Measurements from ENCODE around the gene ELP5.
"Not testable (repeated sequence)": the region's sequence is repeated elsewhere in the genome, so short reads cannot be mapped to it uniquely, and the experiment has no call there.

The ELP5 gene

DNA sequence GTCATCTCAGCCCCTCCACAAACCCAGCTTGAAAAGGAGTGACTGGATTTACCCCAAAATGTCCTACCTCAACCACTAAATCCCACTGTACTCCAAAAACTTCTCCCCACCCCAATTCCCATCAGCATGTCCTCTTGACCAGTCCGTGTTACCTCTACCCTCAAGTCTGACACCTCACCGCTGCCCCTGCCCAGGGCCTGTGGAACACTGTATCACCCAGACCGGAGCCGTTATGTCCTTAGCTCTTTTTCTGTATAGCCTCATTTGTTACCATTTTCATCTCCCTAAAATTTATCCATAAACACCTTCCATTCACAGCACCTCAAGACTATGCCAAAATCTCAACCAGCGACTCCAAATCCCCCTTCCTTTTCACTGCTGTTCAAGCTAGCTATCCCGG is 15.2 kb upstream of the ELP5 start:
- DNase-seq (ENCODE audit: low read depth): no peak

DNA sequence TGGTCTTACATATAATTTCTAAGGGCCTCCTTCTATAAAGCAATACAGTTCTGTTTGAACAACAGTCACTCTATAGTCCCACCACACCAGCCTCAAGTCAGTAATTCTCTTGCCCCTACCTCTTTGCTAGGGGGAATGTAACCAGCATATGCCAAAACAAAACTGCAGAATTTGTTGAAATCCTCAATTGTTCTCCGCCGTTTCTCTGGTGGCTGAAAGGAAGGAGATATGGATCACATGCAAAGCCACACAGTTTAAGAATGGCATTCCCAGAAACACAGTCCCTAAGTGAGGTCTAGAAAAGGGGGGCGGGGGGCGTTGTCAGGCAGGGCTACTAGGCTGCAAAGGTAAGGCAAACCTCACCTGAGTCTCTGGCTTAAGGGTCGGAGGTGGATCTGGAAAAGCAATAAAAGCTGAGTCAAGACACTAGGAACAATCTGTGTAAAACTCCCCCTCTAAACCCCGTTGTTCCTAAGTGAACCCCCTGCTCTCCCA is 14.7 kb upstream of the ELP5 start:
- no peak for DNase-seq (ENCODE audit: low read depth)

DNA sequence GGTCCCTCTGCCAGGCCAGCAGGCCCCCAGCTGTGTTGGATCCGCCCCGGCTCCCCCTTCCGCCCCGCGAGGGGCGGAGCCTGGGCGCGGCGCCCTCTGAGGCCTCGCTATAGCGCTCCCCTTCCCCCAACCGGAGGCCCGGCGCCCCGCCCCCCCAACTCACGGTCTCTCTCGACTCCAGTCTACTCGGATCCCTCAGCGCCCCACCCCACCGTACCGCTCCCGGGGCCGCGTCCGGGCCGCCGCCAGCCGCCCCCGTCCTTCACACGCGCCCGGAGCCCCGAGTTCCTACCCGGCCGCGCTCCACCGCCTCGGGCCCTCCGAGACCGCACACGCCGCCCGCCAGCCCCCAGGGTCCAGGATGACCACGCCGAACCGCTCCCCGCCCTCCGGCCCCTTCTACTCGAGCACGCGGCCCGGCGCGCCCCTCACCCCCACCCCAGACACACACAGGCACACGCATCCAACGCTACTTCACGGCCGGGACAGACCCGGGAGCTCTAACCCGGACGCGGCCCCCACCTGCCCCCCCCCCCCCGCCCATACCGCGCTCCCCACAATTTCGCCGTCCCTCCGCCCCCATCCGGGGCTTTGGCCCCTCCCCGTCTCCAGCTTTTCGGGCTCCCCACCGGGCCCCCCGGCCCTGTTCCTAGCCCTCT is 14.1 kb upstream of the ELP5 start:
- peak; percentile 61 for DNase-seq (ENCODE audit: low read depth)

DNA sequence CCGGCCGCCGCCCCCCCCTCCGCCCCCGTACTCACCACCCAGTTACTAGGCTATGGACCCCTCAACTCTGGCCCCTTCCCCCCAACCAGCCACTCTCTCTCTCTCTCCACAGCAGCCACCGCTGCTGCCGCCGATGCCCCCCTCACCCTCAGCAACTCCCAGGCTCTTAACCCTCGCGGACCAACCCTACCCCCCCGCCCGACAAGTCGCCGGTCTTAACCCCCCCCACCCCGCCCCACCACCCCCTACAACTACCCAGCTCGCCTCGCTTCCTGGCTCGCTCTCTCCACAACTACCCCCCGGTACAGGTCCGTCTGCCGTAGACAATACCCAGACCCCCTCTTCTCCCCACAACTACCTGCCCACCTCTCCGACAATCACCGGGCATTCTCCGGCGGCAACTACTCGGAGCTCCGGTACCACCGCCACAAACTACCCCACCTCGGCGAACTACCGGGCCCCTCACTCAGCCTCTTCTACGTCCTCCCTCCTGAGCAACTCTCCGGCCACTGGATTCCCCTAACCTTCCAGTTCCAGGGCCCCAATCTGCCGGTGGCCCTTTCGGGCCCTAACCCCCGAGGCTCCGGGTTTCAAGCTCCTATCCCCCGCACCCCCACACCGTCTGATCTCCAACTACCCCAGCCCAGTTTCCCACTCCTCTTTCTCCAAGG is 13.5 kb upstream of the ELP5 start:
- DNase-seq (ENCODE audit: low read depth): no peak

DNA sequence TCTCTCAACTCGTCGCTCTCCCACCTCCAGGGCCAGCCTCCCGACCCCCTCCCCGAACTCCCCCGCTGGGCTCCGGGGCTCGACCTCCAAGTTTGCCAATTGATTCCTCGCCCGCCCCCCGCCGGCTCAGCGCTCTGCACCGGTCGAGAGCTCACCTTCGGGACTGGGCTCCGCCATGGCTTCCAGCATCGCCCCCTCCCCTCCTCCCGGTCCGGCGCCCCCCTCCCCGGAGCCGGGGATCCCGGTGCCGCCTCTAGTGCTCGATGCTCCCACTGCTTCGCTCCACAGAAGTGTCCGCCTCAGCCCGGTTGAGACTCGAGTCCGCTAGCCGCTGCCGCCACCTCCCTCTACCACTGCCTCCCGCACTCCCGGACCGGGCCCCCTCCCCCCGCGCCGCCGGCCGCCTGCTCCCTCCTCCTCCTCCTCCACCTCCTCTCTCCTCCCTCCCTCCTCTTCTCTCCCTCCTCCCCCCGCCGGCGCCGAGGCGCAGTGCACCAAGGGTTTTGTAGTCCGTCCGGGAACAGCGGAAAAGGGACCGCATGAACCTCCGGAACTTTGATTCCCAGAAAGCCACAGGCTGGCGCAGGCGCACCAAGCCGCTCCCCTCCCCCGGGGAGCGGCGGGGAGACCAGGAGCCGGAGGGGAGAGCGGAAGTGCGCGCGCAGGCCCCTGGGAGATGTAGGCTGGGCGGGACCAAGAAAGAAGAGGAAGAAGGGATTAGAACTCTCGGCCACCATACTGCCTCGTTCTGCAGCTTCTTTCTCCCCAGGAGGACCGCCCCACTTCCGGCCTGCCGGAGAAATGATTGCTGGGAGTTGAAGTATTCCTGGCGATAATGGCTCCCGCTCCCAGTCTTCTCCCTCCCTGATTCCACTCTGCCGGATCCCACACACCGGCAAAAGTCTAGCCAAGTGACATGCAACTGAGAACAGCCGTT is 12.7 kb upstream of the ELP5 start, which contains the start of gene PHF23:
Gene PHF23 (minus strand): TSS at position 367 of the 937 bp plus-strand sequence. CDS start 178 bp downstream, at position 189.
- peak; percentile 97 for DNase-seq (ENCODE audit: low read depth)

DNA sequence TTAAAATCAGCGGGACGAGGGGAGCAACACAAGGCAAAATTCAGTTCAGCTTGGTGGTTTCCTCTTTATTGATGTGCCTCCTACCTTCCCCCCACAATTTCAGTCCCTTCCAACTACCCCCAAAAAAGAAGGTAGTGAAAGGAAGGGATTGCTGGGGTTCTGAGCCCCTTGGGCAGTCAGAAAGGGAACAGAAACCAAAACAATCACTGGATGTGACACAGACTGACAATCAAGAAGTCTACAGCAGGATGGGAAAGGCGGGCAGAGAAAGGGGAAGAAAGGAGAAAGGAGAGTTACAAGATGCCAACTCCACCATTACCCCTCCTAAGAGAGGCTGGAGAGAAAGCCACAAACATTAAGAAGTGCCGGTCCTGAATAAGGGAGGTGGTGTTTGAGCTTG is 11.6 kb upstream of the ELP5 start:
- DNase-seq (ENCODE audit: low read depth): no peak

DNA sequence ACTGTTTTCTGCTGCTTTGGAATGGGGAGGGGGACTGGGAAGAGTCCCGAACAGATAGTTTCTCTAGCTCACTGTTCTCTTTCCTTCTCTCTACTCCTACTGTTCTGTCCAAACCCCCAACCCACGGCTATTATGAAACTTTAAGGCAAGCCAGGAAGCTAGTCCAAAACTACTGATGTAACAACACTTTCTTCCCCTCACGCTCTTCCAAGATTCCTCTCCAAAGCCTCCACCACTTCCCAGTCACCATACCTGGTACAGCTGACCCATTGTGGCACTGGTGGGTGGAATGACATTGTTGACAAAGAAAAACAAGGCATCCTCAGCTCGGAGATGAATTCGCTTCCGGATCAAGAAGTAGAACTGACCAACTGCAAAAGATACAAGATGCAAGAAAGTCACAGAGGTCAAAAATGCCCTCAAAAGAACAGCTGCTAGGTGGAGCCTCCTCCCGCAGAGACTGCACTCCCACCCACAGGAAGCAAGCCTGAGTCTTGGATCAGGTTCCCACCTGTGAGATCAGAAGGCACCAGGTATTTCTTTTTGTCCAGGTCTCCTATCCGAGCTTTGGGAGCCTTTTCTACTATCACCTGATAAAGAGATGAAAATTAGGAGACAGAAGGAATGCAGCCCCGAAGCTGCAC is 10.8 kb upstream of the ELP5 start:
- DNase-seq (ENCODE audit: low read depth): no peak

DNA sequence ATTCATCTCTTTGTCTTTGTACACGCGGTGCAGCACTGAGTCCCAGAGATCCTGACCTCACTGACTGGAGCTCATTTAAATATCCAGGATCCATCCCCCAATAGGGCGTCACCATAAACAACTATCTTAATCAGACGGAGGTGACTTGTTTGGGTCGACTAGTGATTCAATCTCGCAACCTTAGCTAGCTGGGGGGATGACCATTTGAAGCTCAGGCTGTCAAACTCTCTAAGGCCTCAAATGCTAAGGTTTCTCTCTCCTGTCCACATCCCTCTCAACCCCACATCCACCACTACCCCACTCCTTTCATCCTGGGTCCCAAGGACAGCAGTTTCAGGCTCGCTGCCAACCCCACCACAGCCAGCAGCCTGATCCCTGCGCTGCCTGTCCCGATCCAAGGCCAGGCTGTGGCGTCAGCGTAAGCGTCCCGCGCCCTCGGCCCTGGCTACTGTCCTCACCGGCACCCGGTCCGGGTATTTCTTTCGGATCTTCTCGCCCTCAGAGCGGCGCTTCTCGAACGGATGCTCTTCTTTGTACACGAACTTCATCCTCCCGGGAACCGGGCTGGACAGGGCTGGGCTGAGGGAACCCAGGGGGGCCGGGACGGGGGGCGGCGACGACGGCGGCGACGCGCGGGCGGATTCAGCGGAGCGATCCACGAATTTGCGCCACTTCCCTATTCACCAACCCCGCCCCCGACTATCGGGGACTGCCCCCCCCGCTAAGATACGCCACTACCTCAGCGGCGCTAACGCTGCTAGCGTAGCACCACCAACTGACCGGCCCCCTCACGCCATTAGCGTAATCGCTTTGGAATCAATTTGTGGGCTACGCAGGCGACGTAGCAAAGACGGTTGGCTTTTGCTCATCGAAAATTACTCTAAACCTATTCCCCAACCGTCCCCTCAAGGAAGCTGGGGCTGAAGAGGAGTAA is 10.0 kb upstream of the ELP5 start, which contains the start of gene GABARAP:
Gene GABARAP (minus strand): TSS at position 667 of the 934 bp plus-strand sequence. CDS start 119 bp downstream, at position 548.
- DNase-seq (ENCODE audit: low read depth): peak; percentile 84

DNA sequence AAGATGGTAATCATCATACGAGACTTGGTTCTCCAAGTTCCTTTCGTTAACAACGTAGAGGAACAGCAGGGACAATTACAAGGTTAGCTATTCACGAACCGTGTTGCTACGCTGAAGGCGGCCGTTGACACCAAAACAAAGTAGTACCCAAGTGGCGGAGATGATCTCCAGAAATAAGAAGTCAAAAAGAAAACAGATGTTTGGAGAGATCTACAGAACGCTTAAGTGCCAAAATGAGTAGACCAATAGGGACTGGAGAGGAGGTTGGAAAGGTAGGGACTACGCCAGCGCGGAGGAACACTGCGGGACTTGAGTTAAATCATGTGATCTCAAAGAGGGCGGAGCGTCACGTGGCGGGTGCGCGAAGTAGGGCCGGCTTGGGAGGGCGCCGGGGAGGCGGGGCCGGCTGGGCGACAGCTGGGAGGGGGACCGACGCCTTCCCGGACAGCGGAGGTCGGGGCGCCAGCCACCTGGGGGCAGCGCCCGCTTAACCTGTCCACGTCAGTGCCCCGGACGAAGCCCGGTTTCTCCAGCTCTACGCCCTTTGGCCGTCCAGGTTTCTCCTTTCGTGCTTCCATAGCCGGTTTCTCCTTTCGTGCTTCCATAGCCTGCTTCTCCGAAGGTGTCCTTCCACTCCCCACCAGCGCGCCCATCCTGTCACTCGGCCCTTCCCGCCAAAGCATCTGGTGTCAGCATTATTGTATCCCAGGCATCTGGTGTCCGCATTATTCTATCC is 9.1 kb upstream of the ELP5 start:
- peak; percentile 90 for DNase-seq (ENCODE audit: low read depth)

DNA sequence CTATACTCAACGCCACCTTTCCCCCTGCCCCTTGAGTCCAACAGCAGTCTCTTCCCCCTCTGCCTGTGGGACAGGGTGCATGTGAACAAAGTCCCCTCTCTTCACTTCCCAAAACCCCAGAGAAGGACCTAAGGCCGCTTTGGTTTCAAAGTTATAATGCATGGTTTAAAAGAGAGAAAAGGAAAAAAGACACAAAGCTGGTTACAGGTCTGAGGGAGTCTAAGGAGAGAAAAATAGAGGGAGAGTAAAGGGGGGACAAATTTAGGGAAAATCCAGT is 8.6 kb upstream of the ELP5 start:
- DNase-seq (ENCODE audit: low read depth): no peak

DNA sequence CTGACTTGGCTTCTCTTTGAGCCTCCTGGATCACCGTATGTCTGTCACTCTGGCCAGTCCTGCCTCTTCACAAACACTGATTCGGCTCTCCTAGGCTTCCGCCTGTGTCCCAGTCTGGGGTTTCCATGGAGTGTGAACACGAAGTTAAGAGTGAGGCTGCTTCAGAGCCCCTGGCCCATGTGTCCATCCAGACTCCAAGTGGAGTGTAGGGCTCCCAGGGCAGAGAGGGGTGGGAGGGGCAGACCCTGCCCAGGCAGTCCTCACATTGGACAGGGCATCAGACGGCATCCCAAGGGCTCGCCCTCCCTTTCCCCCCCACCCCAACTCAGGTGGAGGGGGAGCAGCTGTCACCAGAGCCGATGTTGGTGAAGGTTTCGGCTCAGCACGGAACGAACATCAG is 8.2 kb upstream of the ELP5 start:
- DNase-seq (ENCODE audit: low read depth): not testable (repeated sequence)

DNA sequence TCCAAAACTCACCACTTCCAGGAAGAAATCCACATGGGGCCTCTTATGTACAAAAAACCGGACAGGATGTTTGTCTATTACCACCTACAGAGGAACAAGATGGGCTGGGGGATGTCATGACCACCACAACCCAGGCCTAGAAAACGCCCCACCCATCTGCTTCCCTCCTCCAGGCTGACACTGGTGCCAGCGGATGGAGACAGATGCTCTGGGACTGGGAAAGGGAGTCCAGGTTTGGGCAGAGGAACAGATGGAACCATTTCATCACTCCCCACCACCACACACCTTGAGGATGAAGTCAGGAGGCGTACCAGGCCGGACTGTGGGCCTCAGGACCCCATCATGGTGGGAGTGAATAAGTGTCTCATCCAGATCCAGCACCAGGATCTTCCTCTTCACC is 5.2 kb upstream of the ELP5 start:
- no peak for DNase-seq (ENCODE audit: low read depth)

DNA sequence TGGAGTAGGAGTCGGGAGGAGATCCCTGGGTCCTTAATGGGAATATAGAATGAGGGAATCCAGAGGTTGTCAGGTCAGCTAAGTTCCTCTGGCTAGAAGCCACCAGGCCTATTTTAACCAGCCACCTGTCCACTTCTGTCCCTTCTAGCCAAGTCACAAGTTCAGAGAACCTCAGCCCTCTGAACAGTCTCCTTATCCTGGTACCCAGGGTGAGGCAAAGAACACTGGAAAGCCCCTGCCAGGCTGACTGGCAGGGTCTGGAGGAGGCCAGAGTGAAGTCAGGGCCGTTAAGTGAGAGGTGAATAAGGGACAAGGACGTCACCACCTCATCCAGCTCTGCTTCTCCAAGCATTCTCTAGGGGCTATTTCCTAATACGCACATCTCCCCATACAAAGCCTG is 3.2 kb upstream of the ELP5 start:
- DNase-seq (ENCODE audit: low read depth): no peak

DNA sequence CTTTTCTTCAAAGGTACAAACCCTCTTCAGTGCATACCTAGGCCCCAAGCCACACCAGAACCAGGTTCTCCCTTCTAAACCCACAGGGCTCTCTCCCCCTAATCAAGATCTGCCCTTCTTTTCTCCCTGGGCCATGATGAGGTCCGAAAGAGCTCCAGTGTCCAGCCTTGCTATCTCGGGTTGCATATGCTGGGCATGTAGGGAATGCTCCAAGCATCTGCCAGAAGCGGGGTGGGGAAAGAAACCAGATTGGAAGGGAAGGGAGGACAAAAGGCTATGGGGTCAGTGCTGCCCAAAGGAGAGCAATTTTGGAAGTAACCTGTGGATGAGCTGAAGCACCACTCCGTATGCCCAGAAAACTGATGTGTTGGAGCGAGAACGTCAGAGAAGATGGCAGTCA is 2.8 kb upstream of the ELP5 start:
- DNase-seq (ENCODE audit: low read depth): no peak

DNA sequence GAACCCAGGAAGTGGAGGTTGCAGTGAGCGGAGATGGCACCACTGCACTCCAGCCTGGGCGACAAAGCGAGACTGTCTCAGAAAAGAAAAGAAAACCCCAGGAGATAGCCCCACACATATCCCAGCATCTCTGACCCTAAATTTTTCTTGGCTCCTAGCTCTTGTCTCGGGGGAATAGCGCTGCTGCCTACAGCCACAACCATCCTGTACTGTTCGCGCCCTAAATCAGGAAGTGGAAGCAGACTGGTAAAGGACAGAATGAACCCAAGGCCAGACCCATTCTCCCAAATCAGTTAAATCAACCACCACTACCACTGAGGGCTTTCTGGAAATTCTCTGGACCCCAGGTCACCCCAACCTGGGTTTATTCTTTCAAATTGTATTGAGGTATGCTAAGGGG is 2.2 kb upstream of the ELP5 start:
- DNase-seq (ENCODE audit: low read depth): no peak

DNA sequence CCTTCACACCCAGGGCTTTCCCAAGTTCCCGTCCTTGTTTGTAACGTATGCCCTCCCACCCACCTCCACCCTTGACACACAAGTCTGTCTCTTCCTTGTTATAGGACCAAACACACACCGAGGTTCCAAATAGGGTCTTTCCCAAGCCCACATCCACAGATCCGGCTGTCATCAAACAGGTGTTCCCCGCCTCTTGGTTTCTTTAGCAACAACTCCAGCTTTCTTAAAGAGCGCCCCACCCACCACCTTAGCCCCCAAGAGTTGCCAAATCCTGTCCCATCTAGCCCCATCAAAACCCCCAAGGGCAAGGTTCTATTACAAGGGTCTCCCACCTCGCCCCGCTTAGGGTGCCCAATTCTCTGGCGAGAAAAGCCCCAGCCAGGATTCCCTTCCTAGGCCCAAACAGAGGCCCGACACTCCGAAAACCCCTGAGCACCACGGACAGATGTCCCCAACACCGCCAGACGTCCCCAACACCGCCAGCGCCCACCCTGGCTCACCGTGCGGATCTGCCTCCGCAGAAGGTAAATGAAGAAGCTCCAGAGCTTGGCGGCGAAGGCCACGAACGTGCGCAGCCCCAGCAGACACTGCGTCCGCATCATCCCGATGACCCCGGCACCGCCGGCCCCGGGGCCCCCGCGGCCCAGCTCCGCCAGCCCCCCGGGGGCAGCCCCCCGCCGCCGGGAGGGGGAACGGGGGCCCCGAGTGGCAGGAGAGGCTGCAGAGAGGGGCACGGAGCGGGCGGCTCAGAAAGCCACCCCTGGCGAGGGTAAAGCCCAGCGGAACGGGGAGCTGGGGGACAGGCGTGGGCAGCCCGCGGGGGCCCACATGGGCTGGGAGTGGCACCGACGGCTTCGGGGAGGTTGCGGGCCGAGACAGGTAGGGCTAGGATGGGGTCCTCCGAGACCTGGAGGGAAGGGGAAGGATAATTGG is 1.1 kb upstream of the ELP5 start:
- DNase-seq (ENCODE audit: low read depth): no peak

DNA sequence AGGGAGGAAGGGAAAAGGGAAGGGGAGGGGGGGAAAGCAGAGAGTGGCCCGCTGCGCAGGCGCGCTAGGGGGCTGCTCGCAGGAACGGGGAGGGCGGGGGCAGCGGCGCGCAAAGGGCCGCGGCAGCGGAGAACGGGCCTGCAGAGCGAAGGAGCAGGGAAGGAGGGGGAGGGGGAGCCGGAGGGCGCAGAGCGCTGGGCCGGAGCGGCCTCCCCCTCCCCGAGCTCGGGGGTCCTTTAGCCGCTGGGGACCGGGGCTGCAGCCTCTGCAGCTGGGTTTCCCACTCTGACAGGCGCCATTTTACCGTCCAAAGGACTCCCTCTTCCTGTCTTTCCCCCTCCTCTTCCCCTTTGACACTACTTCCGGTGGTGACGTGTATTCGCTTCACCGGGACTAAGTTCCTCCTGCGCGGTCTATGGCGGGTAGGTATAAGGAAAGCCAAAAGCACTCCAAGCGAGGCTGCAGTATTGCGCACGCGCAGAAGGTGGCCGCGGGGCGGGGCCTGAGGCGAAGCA is 297 bp upstream of the ELP5 start, which contains the start of gene CTDNEP1:
Gene CTDNEP1 (minus strand): TSS at position 74 of the 515 bp plus-strand sequence. CDS start 438 bp downstream, outside the sequence.
- peak; percentile 98 for DNase-seq (ENCODE audit: low read depth)

DNA sequence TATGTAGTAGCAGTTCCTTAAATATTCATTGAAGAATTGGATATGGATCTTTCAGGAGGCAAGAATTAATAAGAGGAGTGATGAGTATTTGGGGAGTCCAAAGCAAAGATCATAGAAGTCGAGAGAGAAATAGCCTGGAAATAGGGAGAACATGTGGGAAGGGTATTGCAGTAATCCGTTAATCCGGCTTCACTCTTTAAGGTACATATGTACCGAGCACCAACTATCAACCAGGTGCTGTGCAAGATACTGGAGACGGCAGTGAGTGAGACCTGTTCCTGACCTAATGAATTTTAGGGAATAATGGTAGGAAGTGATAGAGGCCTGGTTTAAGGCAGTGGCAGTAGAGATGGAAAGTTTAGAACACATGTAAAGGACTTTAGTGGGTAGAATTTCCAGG is 1.1 kb downstream of the ELP5 start:
- no peak for DNase-seq (ENCODE audit: low read depth)

DNA sequence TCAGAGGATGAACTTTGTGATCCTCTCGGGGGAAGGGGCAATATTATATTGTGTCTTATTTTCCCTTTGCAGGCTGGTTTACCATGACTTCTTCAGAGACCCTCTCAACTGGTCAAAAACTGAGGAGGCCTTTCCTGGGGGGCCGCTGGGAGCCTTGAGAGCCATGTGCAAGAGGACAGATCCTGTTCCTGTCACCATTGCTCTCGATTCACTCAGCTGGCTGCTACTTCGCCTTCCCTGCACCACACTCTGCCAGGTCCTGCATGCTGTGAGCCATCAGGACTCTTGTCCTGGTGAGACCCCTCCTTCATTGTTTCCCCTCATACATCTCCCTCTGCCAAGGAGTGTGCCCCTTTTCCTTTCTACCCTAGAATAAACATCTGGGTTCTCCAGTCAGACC is 2.5 kb downstream of the ELP5 start:
- no peak for DNase-seq (ENCODE audit: low read depth)

Data from T-helper 22 cell (primary cell).